Astrocyte of the spinal cord (primary cell): ENCODE data around the gene CEMIP2.
"Not testable (repeated sequence)": the region's sequence is repeated elsewhere in the genome, so short reads cannot be mapped to it uniquely, and the experiment has no call there.

ENCODE experiments used
- DNase-seq: peaks from one replicate; pipeline ENCODE4 v3.0.0; 2011; ENCODE audit warnings: low read depth, low spot score
- H3K4me3 ChIP-seq: 2 replicates; pipeline ENCODE4 v1.5.1; 2011; ENCODE audit warnings: low read depth, mild to moderate bottlenecking, low read length, moderate library complexity
- in situ Hi-C: cut with HindIII; loops from 2 replicates; pipeline ENCODE4 v1.10.0; 2017; ENCODE audit warnings: low sequenced_read_pairs
- TF ChIP-seq, protein P1 (sequence below): IDR thresholded peaks from 2 replicates; pipeline ENCODE4 v1.5.1; 2012; ENCODE audit warnings: low read depth, mild to moderate bottlenecking, low read length, inconsistent platforms

The CEMIP2 gene

DNA sequence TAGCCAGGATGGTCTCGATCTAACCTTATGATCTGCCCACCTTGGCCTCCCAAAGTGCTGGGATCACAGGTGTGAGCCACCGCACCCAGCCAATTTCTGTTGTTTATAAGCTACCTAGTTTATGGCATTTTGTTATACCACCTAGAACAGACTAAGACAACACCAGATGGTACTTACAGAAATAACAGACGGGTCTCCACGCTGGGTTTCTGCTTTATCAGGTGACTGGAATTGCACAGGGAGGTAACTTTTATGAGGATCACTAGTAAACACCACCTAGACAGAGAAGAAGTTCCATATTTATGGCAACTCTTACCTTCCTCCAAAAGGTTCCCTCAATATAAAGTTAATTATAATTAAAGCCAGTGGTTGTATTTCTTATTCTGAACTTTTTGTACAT is 74.0 kb downstream of the CEMIP2 start:
- DNase-seq: no peak
- no peak overlapping the region for H3K4me3 ChIP-seq
- in situ Hi-C loops: no loop called here
- TF ChIP-seq, protein P1, sequence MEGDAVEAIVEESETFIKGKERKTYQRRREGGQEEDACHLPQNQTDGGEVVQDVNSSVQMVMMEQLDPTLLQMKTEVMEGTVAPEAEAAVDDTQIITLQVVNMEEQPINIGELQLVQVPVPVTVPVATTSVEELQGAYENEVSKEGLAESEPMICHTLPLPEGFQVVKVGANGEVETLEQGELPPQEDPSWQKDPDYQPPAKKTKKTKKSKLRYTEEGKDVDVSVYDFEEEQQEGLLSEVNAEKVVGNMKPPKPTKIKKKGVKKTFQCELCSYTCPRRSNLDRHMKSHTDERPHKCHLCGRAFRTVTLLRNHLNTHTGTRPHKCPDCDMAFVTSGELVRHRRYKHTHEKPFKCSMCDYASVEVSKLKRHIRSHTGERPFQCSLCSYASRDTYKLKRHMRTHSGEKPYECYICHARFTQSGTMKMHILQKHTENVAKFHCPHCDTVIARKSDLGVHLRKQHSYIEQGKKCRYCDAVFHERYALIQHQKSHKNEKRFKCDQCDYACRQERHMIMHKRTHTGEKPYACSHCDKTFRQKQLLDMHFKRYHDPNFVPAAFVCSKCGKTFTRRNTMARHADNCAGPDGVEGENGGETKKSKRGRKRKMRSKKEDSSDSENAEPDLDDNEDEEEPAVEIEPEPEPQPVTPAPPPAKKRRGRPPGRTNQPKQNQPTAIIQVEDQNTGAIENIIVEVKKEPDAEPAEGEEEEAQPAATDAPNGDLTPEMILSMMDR: no peak

DNA sequence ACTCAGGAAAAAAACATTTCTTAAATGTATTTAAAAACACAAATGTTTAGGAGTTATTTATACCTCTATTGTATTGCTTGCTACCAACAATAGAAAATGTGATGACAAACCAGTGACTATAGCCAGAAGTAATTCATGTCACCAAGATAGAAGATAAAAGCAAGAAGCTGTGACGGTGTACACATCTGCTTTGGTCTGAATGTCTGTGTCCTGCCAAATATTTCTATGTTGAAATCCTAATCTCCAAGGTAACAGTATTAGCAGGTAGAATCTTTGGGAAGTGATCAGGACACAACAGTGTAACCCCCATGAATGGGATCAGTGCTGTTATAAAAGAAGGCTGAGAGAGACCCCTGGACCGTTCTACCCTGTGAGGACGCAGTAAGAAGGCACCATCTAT is 74.7 kb downstream of the CEMIP2 start:
- in situ Hi-C loops: no loop called here
- DNase-seq: no peak
- H3K4me3 ChIP-seq: no peak overlapping the region
- TF ChIP-seq, protein P1: no peak

DNA sequence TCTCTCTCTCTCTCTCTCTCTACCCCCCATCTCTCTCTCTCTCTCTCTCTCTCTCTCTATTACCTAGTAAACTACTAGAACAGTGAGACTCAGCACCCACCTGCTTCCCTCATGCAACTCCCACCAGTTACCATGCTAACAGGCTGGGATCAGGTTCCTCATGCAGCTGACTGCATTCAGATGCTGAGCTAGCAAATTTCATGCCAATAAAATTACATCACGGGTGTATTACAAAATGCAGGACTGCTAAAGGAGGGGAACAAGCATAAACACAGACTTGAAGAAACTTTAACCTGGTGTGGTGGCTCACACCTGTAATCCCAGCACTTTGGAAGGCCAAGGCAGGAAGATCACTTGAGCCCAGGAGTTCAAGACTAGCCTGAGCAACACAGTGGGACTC is 76.0 kb downstream of the CEMIP2 start:
- in situ Hi-C loops: no loop called here
- TF ChIP-seq, protein P1: no peak
- DNase-seq: peak; percentile 17
- no peak overlapping the region for H3K4me3 ChIP-seq

DNA sequence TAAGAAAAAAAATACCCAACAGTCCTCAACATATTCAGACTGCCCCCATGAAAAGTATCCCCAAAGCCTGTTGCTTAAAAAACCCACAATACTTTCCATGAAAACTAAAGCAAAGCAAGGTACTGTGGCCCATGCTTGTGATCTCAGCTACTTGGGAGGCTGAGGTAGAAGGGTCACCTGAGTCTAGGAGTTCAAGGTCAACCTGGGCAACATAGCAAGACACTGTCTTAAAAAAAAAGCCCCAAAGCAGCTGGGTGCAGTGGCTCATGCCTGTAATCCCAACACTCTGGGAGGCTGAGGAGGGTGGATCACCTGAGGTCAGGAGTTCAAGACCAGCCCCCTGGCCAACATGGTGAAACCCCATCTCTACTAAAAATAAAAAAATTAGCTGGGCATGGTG is 76.7 kb downstream of the CEMIP2 start:
- in situ Hi-C loops, DNase-seq, H3K4me3 ChIP-seq: not testable (repeated sequence)

DNA sequence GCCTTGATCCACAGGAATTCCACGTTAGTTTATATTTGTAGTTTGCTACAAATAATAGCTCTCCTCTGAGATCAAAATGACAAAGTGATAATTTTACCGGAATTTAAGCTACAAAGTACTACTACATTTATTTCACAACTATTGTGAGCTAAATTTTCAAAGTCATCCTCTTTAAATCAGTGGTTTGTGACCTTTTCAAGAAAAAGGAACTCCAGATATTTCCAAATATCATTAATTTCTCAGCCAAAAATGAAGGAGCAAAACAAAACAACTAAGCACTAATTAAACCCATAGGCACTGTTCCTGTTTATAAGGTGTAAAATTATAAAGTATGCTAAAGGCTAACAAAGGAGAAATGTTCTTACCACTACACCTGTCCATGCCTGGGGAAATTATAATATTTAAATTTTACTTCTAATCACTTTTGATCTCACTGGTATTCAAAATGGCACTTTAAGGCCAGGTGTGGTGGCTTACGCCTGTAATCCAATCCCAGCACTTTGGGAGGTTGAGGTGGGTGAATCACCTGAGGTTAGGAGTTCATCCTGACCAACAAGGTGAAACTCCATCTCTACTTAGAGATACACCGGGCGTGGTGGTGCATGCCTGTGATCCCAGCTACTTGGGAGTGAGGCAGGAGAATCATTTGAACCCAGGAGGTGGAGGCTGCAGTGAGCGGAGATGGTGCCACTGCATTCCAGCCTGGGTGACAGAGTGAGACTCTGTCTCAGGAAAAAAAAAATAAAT is 77.5 kb downstream of the CEMIP2 start:
- in situ Hi-C loops: no loop called here
- no peak for DNase-seq
- TF ChIP-seq, protein P1: no peak
- H3K4me3 ChIP-seq: no peak overlapping the region

DNA sequence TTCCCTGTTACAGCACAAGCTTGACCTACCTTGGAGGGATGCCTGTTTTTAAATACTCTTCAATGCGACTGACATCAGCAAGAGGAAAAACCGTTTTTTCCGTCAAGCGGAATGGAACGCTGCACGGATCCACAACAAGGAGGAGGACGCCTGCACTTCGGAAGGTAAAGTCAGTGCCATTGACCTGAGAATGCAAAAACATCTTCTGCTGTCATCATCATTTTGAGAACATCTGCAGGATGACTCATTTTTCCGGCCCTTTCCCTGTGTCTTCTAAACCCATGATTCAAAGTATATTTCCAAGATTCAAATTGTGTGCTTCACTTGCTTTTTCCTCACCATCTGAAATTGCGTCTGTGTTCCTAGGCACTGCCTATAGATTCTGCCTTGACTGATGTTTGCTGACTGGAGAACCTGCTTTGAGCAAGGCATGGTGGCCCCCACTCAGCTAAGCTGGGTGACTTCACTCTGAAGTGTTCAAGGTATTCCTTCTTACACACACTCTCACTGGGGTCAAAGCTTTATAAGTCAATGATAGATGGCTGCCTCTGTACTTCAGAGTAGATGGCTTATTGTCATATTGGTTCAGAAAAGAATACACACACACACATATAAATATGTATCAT is 78.1 kb downstream of the CEMIP2 start:
- DNase-seq: peak; percentile 22
- no peak overlapping the region for H3K4me3 ChIP-seq
- TF ChIP-seq, protein P1: no peak
- in situ Hi-C loops: no loop called here

DNA sequence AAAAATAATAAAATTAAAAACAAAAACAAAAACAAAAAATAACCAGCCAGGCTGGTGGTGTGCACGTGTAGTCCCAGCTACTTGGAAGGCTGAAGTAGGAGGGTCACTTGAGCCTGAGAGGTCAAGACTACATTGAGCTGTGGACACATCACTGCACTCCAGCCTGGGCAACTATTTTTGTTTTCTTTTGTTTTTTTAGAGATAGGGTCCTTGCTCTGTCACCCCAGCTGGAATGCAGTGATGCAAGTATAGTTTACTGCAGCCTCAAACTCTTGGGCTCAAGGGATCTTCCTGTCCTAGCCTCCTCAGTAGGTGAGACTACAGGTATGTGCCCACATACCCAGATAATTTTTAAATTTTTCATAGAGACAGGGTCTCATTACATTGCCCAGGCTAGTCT is 80.6 kb downstream of the CEMIP2 start:
- in situ Hi-C loops: no loop called here
- no peak overlapping the region for H3K4me3 ChIP-seq
- TF ChIP-seq, protein P1: no peak
- no peak for DNase-seq
